CD4-positive, CD25-positive, alpha-beta regulatory T cell (primary cell): ENCODE results near the gene TCEAL9. TPM values are rescaled to one million over a fixed set of nuclear protein-coding genes. Genes with fewer than 3 reads are reported as not detected.
"Not testable (repeated sequence)": the region's sequence is repeated elsewhere in the genome, so short reads cannot be mapped to it uniquely, and the experiment has no call there.

ENCODE experiments used
- ATAC-seq, 2 donors: fragments of 150-1000 bp; cut with Tn5 transposase; one replicate each; pipeline ENCODE4 v1.10.0; 2021; ENCODE audit warnings: low read depth in 2 of 2, moderate number of reproducible peaks in 2 of 2, moderate library complexity in 1 of 2
- DNase-seq, 3 donors: peaks; one replicate each; pipeline versions ENCODE4 v3.0.0 to v3.0.0-alpha.2; 2012 to 2022; ENCODE audit warnings: mixed read lengths in 1 of 3
- H3K27ac ChIP-seq: one replicate; pipeline ENCODE4 v1.7.0; 2013; ENCODE audit warnings: mild to moderate bottlenecking, low read length; ENCODE audit not compliant: insufficient read depth, poor library complexity, severe bottlenecking
- H3K27me3 ChIP-seq: one replicate; pipeline ENCODE4 v1.7.0; 2013; ENCODE audit warnings: low read length; ENCODE audit not compliant: control insufficient read depth, insufficient read depth
- H3K36me3 ChIP-seq: one replicate; pipeline ENCODE4 v1.7.0; 2013; ENCODE audit warnings: mild to moderate bottlenecking, low read length, moderate library complexity; ENCODE audit not compliant: control insufficient read depth, insufficient read depth
- H3K4me1 ChIP-seq: 2 replicates; pipeline ENCODE4 v1.7.0; 2013; ENCODE audit warnings: mild to moderate bottlenecking, low read length; ENCODE audit not compliant: insufficient read depth, control insufficient read depth, poor library complexity, severe bottlenecking
- H3K4me3 ChIP-seq: one replicate; pipeline ENCODE4 v1.7.0; 2013; ENCODE audit warnings: low read depth, mild to moderate bottlenecking, low read length, moderate library complexity
- H3K9me3 ChIP-seq, 2 experiments: 1 replicate in 1 of 2; 2 replicates in 1 of 2; pipeline ENCODE4 v1.7.0; 2013; ENCODE audit warnings: low read length in 2 of 2, mild to moderate bottlenecking in 1 of 2, moderate library complexity in 1 of 2; ENCODE audit not compliant: control insufficient read depth in 2 of 2
- H3K27ac Mint-ChIP-seq, 3 donors: one replicate each; pipeline ENCODE4 v1.8.0; 2020 to 2022; ENCODE audit warnings: mild to moderate bottlenecking in 3 of 3, mixed read lengths in 3 of 3, moderate library complexity in 2 of 3
- H3K27me3 Mint-ChIP-seq: one replicate; pipeline ENCODE4 v1.8.0; 2022; ENCODE audit warnings: mild to moderate bottlenecking, mixed read lengths
- H3K36me3 Mint-ChIP-seq: one replicate; pipeline ENCODE4 v1.8.0; 2020; ENCODE audit warnings: mixed read lengths
- H3K4me1 Mint-ChIP-seq, 4 donors: one replicate each; pipeline ENCODE4 v1.8.0; 2020 to 2022; ENCODE audit warnings: mixed read lengths in 4 of 4, mild to moderate bottlenecking in 1 of 4
- H3K4me3 Mint-ChIP-seq, 4 donors: one replicate each; pipeline ENCODE4 v1.8.0; 2020 to 2022; ENCODE audit warnings: mild to moderate bottlenecking in 4 of 4, mixed read lengths in 4 of 4, moderate library complexity in 3 of 4
- H3K9me3 Mint-ChIP-seq, 7 donors: one replicate each; pipeline ENCODE4 v1.8.0; 2020 to 2022; ENCODE audit warnings: mixed read lengths in 7 of 7, mild to moderate bottlenecking in 3 of 7, moderate library complexity in 2 of 7
- polyA plus RNA-seq, 4 donors: library from polyadenylated mRNA; unstranded; fragments of 300-500 nt; fragmentation: Illumina TruSeq; gene quantifications; one replicate each; pipeline ENCODE4 v1.2.3, GENCODE V29; 2021
- total RNA-seq: library from RNA; stranded (reverse); gene quantifications from one replicate; pipeline ENCODE4 v1.2.3, GENCODE V29; 2022

TCEAL9 gene
- total and polyA plus RNA-seq, 5 donors from 2014 or later = 0.39 to 1.7 (median 1.2) TPM

DNA sequence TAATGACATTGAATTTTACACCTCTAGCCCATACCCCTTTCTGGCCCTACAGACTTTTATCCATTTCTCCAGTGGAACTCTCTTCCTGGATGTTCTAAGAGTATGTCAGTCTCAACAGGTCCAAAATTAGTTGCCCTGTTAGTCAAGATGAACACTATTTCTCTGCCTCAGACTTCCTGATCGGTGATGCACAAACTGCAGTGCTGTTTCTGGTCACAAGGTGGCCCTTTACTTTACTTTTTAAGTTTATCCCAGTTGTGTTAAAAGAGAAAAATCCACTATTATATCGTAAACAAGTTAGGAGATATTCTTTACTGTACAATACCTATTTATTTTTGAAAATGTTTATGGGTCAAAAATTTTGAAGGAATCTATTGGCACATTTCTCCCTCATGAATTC lies 13.2 kb upstream of the TCEAL9 start:
- Mint-ChIP-seq H3K4me3 (no peak overlapping the region), H3K9me3 (no peaks in the 10 kb centered on the region), H3K36me3 (no peaks in the 10 kb centered on the region), H3K27ac (peak overlapping the region in 1 of 3 donors; percentile 39), H3K4me1 (peaks cover 0 to 7% (median 4%) of the 10 kb centered on the region in 4 donors), H3K27me3 (peaks cover 4% of the 10 kb centered on the region)
- H3K4me1 ChIP-seq = no peaks in the 10 kb centered on the region
- ATAC-seq = peak in 1 of 2 donors; percentile 58
- DNase-seq = peak; percentile 4 to 62 (median 39)
- no peaks in the 10 kb centered on the region for H3K9me3 ChIP-seq
- no peaks in the 10 kb centered on the region for H3K27me3 ChIP-seq
- H3K36me3 ChIP-seq = no peaks in the 10 kb centered on the region
- H3K4me3 ChIP-seq = no peak overlapping the region
- no peak overlapping the region for H3K27ac ChIP-seq

DNA sequence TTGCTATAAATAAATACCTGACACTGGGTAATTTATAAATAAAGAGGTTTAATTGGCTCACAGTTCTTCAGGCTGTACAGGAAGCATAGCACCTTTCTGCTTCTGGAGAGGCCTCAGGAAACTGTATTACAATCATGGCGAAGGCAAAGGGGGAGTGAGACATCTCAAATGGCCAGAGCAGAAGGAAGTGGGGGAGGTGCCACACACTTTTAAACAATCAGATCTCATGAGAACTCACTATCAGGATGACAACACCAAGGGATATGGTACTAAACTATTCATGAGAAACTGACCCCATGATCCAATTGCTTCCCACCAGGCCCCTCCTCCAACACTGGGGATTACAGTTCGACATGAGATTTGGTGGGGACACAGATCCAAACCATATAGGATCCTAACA lies 11.7 kb upstream of the TCEAL9 start:
- ATAC-seq = no peak

DNA sequence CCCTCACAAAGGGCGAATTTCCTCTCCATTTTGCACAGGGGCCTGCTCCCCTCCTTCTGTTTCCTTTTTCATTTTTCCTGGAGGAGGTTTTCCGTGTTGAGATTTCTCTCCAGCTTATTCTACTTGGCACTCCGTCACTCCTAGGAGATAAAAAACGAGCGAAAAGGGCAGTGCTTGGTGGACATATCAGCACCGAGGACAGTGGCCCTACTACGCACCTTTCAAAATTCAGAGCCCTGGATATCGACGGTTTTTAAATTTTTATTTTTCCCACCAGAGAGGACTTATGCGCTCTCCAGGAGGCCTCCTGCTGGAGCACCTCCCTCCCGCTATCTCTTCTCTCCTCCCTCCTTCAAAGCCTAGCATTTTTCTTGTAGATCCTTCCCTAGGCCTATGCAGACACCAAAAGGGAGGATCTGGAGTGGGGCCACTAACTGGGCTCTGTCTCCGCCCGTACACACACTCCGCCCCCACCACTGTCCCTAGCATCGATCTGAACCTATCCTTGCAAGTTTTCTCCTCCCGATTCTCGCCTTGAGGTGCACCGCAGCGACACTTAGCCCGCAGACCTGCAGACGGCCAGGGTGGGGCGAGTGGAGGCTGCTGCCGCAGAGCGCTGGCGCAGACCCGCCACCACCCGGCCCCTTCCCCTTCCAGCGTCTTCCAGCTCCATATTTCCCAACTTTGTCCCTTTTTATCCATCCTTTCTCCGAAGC lies 8.5 kb upstream of the TCEAL9 start:
- no peak for DNase-seq
- H3K9me3 Mint-ChIP-seq = peaks cover 0 to 3% (median 0%) of the 10 kb centered on the region in 7 donors
- no peak overlapping the region for H3K27ac Mint-ChIP-seq

More for the DNA sequence above, 11.7 kb upstream of the TCEAL9 start:
- Mint-ChIP-seq H3K9me3 (peaks cover 0 to 3% (median 0%) of the 10 kb centered on the region in 7 donors), H3K4me3 (no peak overlapping the region), H3K36me3 (no peaks in the 10 kb centered on the region), H3K4me1 (peaks cover 0 to 7% (median 4%) of the 10 kb centered on the region in 4 donors), H3K27ac (no peak overlapping the region), H3K27me3 (peaks cover 11% of the 10 kb centered on the region)
- DNase-seq = no peak
- no peaks in the 10 kb centered on the region for H3K4me1 ChIP-seq
- no peaks in the 10 kb centered on the region for H3K27me3 ChIP-seq
- H3K9me3 ChIP-seq = no peaks in the 10 kb centered on the region
- no peak overlapping the region for H3K27ac ChIP-seq
- no peak overlapping the region for H3K4me3 ChIP-seq
- H3K36me3 ChIP-seq = no peaks in the 10 kb centered on the region

DNA sequence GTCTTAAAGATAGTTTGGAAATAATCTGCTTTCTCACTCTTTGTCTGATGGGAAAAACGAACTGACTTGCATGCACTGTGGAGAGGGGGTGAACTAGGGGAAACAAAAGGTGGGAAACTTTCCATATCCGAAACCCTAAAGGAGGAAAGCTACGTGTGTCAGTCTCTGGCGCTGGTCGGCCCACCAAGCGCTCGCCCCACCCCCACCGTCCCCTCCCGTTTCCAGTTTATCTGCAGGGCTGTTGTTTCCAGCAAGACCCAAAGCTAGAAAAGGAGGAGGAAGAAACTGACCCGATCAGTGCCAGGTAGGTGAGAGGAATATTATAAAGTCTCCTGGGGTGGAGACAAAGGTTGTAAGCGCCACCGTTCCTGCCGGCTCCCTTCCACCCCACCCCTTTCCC lies 552 bp downstream of the TCEAL9 start:
- H3K36me3 Mint-ChIP-seq = no peaks in the 10 kb centered on the region
- peak overlapping the region in 2 of 4 donors; percentile 79 to 82 for H3K4me3 Mint-ChIP-seq
- Histone ChIP-seq H3K36me3 (no peaks in the 10 kb centered on the region), H3K27me3 (no peaks in the 10 kb centered on the region), H3K9me3 (no peaks in the 10 kb centered on the region), H3K4me1 (no peaks in the 10 kb centered on the region), H3K4me3 (peak overlapping the region; percentile 48), H3K27ac (no peak overlapping the region)
- peaks cover 0 to 10% (median 4%) of the 10 kb centered on the region in 4 donors for H3K4me1 Mint-ChIP-seq
- H3K27ac Mint-ChIP-seq = peak overlapping the region in 2 of 3 donors; percentile 8 to 67
- peaks cover 36% of the 10 kb centered on the region for H3K27me3 Mint-ChIP-seq
- no peaks in the 10 kb centered on the region for H3K9me3 Mint-ChIP-seq
- no peak for DNase-seq
- no peak for ATAC-seq

More for the DNA sequence above, 8.5 kb upstream of the TCEAL9 start:
- Histone ChIP-seq H3K27ac (no peak overlapping the region), H3K4me1 (no peaks in the 10 kb centered on the region), H3K27me3 (no peaks in the 10 kb centered on the region), H3K4me3 (no peak overlapping the region), H3K9me3 (no peaks in the 10 kb centered on the region), H3K36me3 (no peaks in the 10 kb centered on the region)
- no peak for ATAC-seq
- Mint-ChIP-seq H3K4me3 (no peak overlapping the region), H3K36me3 (no peaks in the 10 kb centered on the region), H3K27me3 (peaks cover 21% of the 10 kb centered on the region), H3K4me1 (peaks cover 0 to 6% (median 4%) of the 10 kb centered on the region in 4 donors)

DNA sequence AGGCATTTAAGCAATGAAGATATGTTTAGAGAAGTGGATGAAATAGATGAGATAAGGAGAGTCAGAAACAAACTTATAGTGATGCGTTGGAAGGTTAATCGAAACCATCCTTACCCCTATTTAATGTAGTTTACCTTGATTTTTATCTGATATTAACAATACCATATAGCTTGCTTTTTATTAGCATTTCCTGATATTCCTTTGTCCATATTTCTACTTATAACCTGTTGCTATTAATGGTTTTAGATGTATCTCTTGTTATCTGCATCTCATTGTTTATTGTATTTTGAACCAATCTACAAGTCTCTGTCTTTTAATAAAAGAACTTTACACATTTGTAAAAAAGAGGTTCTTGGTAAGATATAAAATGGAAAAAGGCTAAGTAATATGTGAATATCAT lies 1.6 kb downstream of the TCEAL9 start:
- Histone ChIP-seq H3K27ac (no peak overlapping the region), H3K27me3 (no peaks in the 10 kb centered on the region), H3K36me3 (no peaks in the 10 kb centered on the region), H3K4me1 (no peaks in the 10 kb centered on the region), H3K9me3 (no peaks in the 10 kb centered on the region), H3K4me3 (no peak overlapping the region)
- DNase-seq (no peak), ATAC-seq (no peak)
- H3K4me1 Mint-ChIP-seq = peaks cover 0 to 10% (median 4%) of the 10 kb centered on the region in 4 donors
- no peaks in the 10 kb centered on the region for H3K36me3 Mint-ChIP-seq
- no peaks in the 10 kb centered on the region for H3K9me3 Mint-ChIP-seq
- no peak overlapping the region for H3K4me3 Mint-ChIP-seq
- peaks cover 36% of the 10 kb centered on the region for H3K27me3 Mint-ChIP-seq
- H3K27ac Mint-ChIP-seq = no peak overlapping the region

DNA sequence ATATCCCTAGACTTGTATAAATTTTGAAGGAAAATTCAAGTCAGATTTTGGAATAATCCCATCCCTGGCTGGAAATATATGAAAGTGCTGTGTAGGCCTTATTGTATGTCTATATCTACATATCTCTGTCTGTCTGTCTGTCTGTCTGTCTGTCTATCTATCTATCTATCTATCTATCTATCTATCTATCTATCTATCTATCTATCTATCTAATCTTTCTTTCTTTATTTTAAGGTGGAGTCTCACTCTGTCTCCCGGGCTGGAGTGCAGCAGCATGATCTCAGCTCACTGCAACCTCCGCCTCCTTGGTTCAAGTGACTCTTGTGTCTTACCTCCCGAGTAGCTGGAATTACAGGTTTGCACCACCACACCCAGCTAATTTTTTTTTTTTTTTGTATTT lies 3.3 kb downstream of the TCEAL9 start:
- not testable (repeated sequence) for H3K9me3 Mint-ChIP-seq, H3K4me1 ChIP-seq, H3K4me3 Mint-ChIP-seq, H3K9me3 ChIP-seq, DNase-seq, H3K36me3 Mint-ChIP-seq, H3K36me3 ChIP-seq, ATAC-seq, H3K27ac Mint-ChIP-seq, H3K4me3 ChIP-seq, H3K27ac ChIP-seq, H3K27me3 ChIP-seq
- peaks cover 0 to 10% (median 4%) of the 10 kb centered on the region in 4 donors for H3K4me1 Mint-ChIP-seq
- H3K27me3 Mint-ChIP-seq = peaks cover 27% of the 10 kb centered on the region

DNA sequence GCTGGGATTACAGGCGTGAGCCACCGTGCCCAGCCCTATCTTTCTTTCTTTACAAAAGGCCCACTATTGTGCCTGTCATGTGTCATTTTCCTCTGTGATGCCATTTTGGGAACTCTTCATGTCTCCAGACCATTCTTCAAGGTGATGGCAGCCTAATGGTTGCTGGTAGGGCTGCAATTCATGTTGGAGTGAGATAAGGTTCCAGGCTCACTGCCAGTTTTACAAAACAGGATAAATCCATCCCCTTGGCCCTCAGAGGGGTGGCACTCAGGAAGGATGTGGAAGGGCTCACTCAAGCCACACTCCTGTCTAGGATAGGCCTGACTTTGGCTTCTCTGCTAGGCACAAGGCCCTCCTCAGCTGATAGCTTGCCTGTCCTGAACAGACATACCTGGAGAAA lies 3.8 kb downstream of the TCEAL9 start:
- DNase-seq = no peak
- Histone ChIP-seq H3K4me1 (no peaks in the 10 kb centered on the region), H3K4me3 (no peak overlapping the region), H3K27ac (no peak overlapping the region), H3K9me3 (no peaks in the 10 kb centered on the region), H3K27me3 (no peaks in the 10 kb centered on the region), H3K36me3 (no peaks in the 10 kb centered on the region)
- H3K9me3 Mint-ChIP-seq = no peaks in the 10 kb centered on the region
- no peaks in the 10 kb centered on the region for H3K36me3 Mint-ChIP-seq
- no peak for ATAC-seq
- H3K27me3 Mint-ChIP-seq = peaks cover 27% of the 10 kb centered on the region
- no peak overlapping the region for H3K27ac Mint-ChIP-seq
- peaks cover 0 to 10% (median 4%) of the 10 kb centered on the region in 4 donors for H3K4me1 Mint-ChIP-seq
- H3K4me3 Mint-ChIP-seq = no peak overlapping the region

DNA sequence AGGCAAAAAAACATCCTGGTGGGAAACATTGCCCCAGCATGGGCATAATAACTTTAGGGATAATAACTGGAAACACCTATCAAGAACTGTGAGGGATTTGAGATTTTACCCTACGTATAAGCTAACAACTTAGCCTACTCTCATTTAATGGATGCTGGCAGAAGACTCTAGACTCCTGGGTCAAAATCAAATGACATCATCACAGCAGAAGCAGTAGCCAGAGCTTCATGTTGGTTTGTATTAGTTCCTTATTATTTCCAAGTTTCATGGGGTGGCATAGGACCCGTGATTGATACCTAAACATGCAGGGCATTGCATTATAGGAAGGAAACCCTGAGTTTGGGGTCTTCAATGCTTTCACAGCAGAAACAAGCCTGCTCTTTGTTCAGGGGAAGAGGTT lies 4.6 kb downstream of the TCEAL9 start:
- Mint-ChIP-seq H3K27me3 (peaks cover 24% of the 10 kb centered on the region), H3K36me3 (no peaks in the 10 kb centered on the region), H3K27ac (no peak overlapping the region), H3K4me3 (no peak overlapping the region), H3K9me3 (no peaks in the 10 kb centered on the region), H3K4me1 (peaks cover 0 to 8% (median 3%) of the 10 kb centered on the region in 4 donors)
- ATAC-seq = no peak
- H3K9me3 ChIP-seq = no peaks in the 10 kb centered on the region
- no peaks in the 10 kb centered on the region for H3K36me3 ChIP-seq
- no peaks in the 10 kb centered on the region for H3K4me1 ChIP-seq
- no peak for DNase-seq
- no peak overlapping the region for H3K4me3 ChIP-seq
- no peak overlapping the region for H3K27ac ChIP-seq
- no peaks in the 10 kb centered on the region for H3K27me3 ChIP-seq
